Uterus (tissue), 4 donors: Measurements from ENCODE around the gene IL1A. TPM values are rescaled to one million over a fixed set of nuclear protein-coding genes. Genes with fewer than 3 reads are reported as not detected.
"Not testable (repeated sequence)": the region's sequence is repeated elsewhere in the genome, so short reads cannot be mapped to it uniquely, and the experiment has no call there.

Source experiments
- DNase-seq, 2 donors: peaks; one replicate each; pipeline ENCODE4 v3.0.0-alpha.2; 2019 to 2020
- H3K27ac ChIP-seq, 2 donors: fragments of 200-600 bp; sonication (generic); 1 replicate in 1 of 2; 2 replicates in 1 of 2; pipeline ENCODE4 v1.5.1; 2016 to 2018
- H3K27me3 ChIP-seq, 2 donors: fragments of 200-600 bp; sonication (generic); one replicate each; pipeline ENCODE4 v1.5.1; 2018 to 2019; ENCODE audit warnings: control low read depth in 1 of 2
- H3K36me3 ChIP-seq, 2 donors: fragments of 200-600 bp; sonication (generic); one replicate each; pipeline ENCODE4 v1.5.1; 2019; ENCODE audit warnings: control low read depth in 1 of 2
- H3K4me1 ChIP-seq, 2 donors: fragments of 200-600 bp; sonication (generic); one replicate each; pipeline ENCODE4 v1.5.1; 2018 to 2019; ENCODE audit warnings: control low read depth in 1 of 2
- H3K4me3 ChIP-seq, 2 donors: fragments of 200-600 bp; sonication (generic); 1 replicate in 1 of 2; 2 replicates in 1 of 2; pipeline ENCODE4 v1.5.1; 2018 to 2019; ENCODE audit warnings: mild to moderate bottlenecking in 1 of 2
- H3K9me3 ChIP-seq, 2 donors: fragments of 200-600 bp; sonication (generic); one replicate each; pipeline ENCODE4 v1.5.1; 2019; ENCODE audit warnings: control low read depth in 1 of 2
- CTCF ChIP-seq, 4 experiments: fragments of 200-600 bp in 2 of 4; fragments of 450-650 bp in 2 of 4; sonication (generic) in 2 of 4; IDR thresholded peaks; one replicate each; pipeline ENCODE4 v1.5.1; 2016 to 2019; ENCODE audit warnings: antibody characterized with exemption in 4 of 4, mild to moderate bottlenecking in 2 of 4, moderate library complexity in 1 of 4
- POLR2A ChIP-seq, 2 donors: fragments of 450-650 bp; IDR thresholded peaks; one replicate each; pipeline ENCODE4 v1.6.1; 2016; ENCODE audit warnings: antibody characterized with exemption in 2 of 2, mild to moderate bottlenecking in 1 of 2, moderate library complexity in 1 of 2
- intact Hi-C: fragments of 100-400 bp; cut with DNase I; formaldehyde crosslinking; loops from one replicate; pipeline ENCODE4 v1.15.1; 2023; ENCODE audit warnings: low total_unique reads
- total RNA-seq, 4 donors: library from RNA; depleted of rRNA in 3 of 4; stranded (reverse); fragments of >200 nt in 3 of 4; gene quantifications; one replicate each; pipeline versions ENCODE4 v1.1.0 to v1.2.4, GENCODE V29; 2014 to 2023
- donor health status: DM: yes; HTN: yes; CAD: no.

The IL1A gene, protein sequence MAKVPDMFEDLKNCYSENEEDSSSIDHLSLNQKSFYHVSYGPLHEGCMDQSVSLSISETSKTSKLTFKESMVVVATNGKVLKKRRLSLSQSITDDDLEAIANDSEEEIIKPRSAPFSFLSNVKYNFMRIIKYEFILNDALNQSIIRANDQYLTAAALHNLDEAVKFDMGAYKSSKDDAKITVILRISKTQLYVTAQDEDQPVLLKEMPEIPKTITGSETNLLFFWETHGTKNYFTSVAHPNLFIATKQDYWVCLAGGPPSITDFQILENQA
- under 1 TPM in 1 of 4 donors, not detected in 3; 0.41 TPM for total RNA-seq

DNA sequence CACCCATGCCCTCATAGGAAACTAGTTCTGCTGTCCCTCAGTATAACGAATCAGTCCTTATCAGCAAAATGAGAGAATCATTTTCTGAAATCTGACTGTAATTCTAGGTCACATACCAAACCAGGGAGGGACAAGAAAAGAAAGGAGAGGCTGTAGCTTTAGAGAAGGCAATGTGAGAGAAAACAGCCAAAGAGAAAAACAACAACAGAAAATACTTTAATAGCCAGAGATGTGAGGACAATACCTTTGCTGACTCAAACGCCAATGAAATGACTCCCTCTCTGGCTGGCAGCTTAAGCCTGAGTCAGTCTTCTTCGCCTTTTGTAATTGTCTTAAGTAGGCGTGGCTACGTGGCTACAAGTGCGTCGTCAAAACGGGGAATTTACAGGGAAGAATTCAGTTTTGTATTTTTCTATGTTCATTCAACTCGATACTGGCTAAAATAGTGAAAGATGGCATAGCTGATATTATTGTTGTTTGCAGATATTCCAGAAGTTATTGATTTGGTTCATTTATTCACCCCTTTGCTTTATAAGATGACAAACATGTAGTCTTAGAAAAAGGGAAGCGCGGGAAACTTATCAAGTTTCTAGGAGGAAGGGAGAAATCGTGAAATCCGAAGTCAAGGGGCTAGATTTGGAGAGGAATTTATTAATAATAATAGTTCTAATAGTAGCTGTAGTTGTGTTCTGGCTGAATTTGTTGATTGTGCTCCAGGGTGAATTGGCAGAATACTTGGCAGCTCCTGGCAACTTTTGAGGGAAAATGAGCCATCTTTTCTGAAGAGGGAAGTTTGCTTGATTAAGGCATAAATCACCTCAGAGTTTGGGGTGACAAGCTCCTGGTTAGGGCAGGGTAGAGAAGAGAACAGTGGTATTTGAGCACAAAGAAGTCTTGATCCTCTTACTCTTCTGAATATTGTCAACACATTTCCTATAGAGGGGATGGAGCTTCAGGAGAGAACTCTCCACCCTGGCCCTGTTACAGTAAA, at the start of gene IL1A:
Gene IL1A (minus strand): TSS at position 295 of the 991 bp plus-strand sequence. CDS start 723 bp downstream, outside the sequence.
- no peaks in the 10 kb centered on the region for H3K36me3 ChIP-seq
- H3K4me1 ChIP-seq = no peaks in the 10 kb centered on the region
- intact Hi-C loops = no loop called here
- no peaks in the 10 kb centered on the region for H3K9me3 ChIP-seq
- no peaks in the 10 kb centered on the region for H3K27me3 ChIP-seq
- TF ChIP-seq POLR2A (IDR thresholded peaks at IDR 0.05) (no peak), CTCF (IDR thresholded peaks at IDR 0.05) (no peak)
- DNase-seq = no peak
- no peak within 1 kb of the TSS for H3K4me3 ChIP-seq
- no peak within 1 kb of the TSS for H3K27ac ChIP-seq

DNA sequence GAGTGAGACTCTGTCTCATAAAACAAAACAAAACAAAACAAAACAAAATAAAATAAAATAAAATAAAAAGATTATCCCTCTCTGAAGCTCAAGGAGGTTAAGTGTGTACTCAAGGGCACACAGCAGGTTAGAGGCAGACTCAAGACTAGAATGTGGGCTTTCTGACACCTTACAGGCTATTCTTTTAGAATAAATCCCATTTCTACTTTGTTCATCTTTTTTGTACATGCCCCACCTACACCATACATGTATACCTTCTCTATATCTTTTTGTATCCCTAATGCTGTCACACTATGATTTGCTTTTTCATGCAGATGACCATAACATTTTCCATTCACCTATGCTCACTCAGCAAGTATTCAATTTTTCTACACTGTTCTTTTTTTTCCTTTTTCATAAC, 49.7 kb upstream of the IL1A start:
- no peak overlapping the region for H3K27ac ChIP-seq
- no peak for DNase-seq
- H3K9me3 ChIP-seq = no peaks in the 10 kb centered on the region
- TF ChIP-seq CTCF (IDR thresholded peaks at IDR 0.05) = no peak
- TF ChIP-seq POLR2A (IDR thresholded peaks at IDR 0.05) = no peak
- no peaks in the 10 kb centered on the region for H3K27me3 ChIP-seq
- intact Hi-C loops = no loop called here
- H3K4me1 ChIP-seq = no peaks in the 10 kb centered on the region
- H3K36me3 ChIP-seq = no peaks in the 10 kb centered on the region
- no peak overlapping the region for H3K4me3 ChIP-seq

GRCh38 chr2:112833639-112833931, 49.3 kb upstream of the IL1A start:
- H3K36me3 ChIP-seq, H3K9me3 ChIP-seq, DNase-seq, H3K27me3 ChIP-seq, intact Hi-C loops, H3K4me1 ChIP-seq, H3K27ac ChIP-seq, H3K4me3 ChIP-seq: not testable (repeated sequence)

- intact Hi-C loops = no loop called here
- no peak for DNase-seq
- Histone ChIP-seq H3K9me3 (no peaks in the 10 kb centered on the region), H3K27ac (no peak overlapping the region), H3K36me3 (no peaks in the 10 kb centered on the region), H3K4me1 (no peaks in the 10 kb centered on the region), H3K27me3 (no peaks in the 10 kb centered on the region), H3K4me3 (no peak overlapping the region)
- TF ChIP-seq POLR2A (IDR thresholded peaks at IDR 0.05) (no peak), CTCF (IDR thresholded peaks at IDR 0.05) (no peak)
Measured at GRCh38 chr2:112832841-112833638, 48.7 kb upstream of the IL1A start.

DNA sequence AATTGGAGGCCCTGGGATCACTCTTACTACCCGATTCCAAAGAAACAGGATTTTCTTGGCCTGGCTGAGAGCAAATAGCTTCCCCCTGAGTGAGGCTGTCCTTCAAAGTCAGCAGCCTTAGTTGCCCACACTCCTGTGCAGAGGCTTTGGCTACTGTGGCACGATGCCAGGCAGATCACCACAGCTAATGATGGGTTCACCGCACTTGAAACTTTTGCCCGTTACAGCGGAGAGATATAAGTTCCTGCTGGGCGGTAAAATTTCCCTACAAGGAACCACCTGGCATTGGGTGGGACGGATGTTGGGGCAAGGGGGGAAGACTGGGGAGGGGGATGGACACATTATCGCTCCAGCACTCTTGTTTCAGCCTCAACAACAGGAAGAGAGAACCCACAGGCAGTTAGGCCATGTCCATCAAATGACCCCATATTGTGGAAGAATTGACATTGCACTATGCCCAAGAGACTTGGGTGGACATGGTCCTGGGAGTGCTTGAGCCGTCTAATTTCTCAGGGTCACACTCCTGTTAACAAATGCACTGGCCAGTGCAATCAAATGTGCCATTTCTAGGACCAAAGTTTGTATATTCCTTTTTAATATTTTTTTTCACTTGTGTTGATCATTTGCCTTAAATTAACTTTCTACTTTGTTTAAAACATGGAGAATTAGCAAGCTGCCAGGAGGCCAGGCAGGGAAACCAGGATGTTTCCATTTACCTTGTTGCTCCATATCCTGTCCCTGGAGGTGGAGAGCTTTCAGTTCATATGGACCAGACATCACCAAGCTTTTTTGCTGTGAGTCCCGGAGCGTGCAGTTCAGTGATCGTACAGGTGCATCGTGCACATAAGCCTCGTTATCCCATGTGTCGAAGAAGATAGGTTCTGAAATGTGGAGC, 47.9 kb upstream of the IL1A start:
- no peak for DNase-seq
- no peaks in the 10 kb centered on the region for H3K36me3 ChIP-seq
- H3K4me1 ChIP-seq = no peaks in the 10 kb centered on the region
- no peak for TF ChIP-seq CTCF (IDR thresholded peaks at IDR 0.05)
- TF ChIP-seq POLR2A (IDR thresholded peaks at IDR 0.05) = no peak
- no peak overlapping the region for H3K4me3 ChIP-seq
- H3K27ac ChIP-seq = no peak overlapping the region
- H3K27me3 ChIP-seq = no peaks in the 10 kb centered on the region
- intact Hi-C loops = no loop called here
- no peaks in the 10 kb centered on the region for H3K9me3 ChIP-seq
